Measurements from ENCODE around the gene FBXO5. TPM values are rescaled to one million over a fixed set of nuclear protein-coding genes. Genes with fewer than 3 reads are reported as not detected.

Gene FBXO5, protein sequence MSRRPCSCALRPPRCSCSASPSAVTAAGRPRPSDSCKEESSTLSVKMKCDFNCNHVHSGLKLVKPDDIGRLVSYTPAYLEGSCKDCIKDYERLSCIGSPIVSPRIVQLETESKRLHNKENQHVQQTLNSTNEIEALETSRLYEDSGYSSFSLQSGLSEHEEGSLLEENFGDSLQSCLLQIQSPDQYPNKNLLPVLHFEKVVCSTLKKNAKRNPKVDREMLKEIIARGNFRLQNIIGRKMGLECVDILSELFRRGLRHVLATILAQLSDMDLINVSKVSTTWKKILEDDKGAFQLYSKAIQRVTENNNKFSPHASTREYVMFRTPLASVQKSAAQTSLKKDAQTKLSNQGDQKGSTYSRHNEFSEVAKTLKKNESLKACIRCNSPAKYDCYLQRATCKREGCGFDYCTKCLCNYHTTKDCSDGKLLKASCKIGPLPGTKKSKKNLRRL
- total RNA-seq: 10 to 100 TPM in 1 of 2 donors, 1 to 10 TPM in 1; 6.2 to 10.7 TPM

DNA sequence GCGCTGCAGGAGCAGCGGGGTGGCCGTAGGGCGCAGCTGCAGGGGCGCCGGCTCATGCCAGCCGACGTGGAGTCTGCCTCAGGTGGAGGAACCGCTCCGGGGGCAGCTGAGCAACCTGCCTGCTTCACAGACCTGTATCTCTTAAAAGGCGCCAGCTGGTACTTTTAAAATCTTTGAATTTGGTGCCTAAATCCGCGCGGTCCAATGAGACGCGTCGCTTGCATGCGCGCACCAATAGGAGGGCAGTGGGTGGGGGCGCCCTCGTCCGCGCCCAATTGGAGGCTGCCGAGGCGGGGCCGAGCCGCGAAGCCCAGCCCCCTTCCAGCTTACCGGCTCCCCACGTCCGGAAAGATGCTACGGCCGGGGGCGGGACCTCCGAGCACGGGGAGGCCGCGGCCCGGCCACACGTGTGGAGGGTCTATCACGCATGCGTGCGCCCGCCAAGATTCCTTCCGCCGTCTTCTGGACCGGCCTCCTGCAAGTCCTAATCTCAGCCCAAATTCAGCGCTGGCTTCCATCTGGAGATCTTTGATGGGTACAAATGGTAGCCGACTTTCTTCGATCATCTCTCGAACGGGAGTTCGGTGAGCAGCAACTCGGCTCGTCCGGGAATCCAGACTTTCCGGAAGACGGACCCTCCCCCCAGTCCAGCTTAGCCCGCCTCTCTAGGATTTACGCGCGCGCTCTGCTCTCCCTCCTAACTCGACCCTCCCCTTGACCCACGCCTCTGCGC lies at the start of gene FBXO5:
TSS of gene FBXO5 (minus strand) at position 138 of the 733 bp plus-strand sequence. CDS start at position 56, 82 bp downstream.
- peak within 1 kb of the TSS; percentile 99 for H3K4me3 ChIP-seq
- H3K27me3 ChIP-seq (replicated peaks; ENCODE audit: insufficient read depth): no peaks in the 10 kb centered on the region
- H3K4me1 ChIP-seq (ENCODE audit: control insufficient read depth in 1 of 2, low read depth in 2 of 2): peaks cover 15 to 38% of the 10 kb centered on the region in 2 donors
- peak; percentile 95 for ATAC-seq (ENCODE audit: insufficient number of reproducible peaks, low FRiP score, low read depth)
- no peaks in the 10 kb centered on the region for H3K36me3 ChIP-seq
- no peaks in the 10 kb centered on the region for H3K9me3 ChIP-seq
- H3K27ac ChIP-seq: peak within 1 kb of the TSS; percentile 90 to 94
- DNase-seq (ENCODE audit: low spot score): peak; percentile 90
- no peak for TF ChIP-seq CTCF (IDR thresholded peaks at IDR 0.05)

GRCh38 chr6:153032255-153032882 lies 49.5 kb upstream of the FBXO5 start:
- Histone ChIP-seq H3K4me1 (ENCODE audit: control insufficient read depth in 1 of 2, low read depth in 2 of 2) (peaks cover 0 to 11% of the 10 kb centered on the region in 2 donors), H3K27me3 (replicated peaks; ENCODE audit: insufficient read depth) (no peaks in the 10 kb centered on the region), H3K4me3 (peak overlapping the region; percentile 52), H3K9me3 (no peaks in the 10 kb centered on the region), H3K36me3 (no peaks in the 10 kb centered on the region), H3K27ac (peak overlapping the region in 1 of 2 donors; percentile 33)
- peak; percentile 62 for ATAC-seq (ENCODE audit: insufficient number of reproducible peaks, low FRiP score, low read depth)
- no peak for DNase-seq (ENCODE audit: low spot score)
- peak; percentile 57 for TF ChIP-seq CTCF (IDR thresholded peaks at IDR 0.05)

GRCh38 chr6:153031335-153031955 lies 48.6 kb upstream of the FBXO5 start:
- Histone ChIP-seq H3K36me3 (no peaks in the 10 kb centered on the region), H3K4me1 (ENCODE audit: control insufficient read depth in 1 of 2, low read depth in 2 of 2) (peaks cover 0 to 9% of the 10 kb centered on the region in 2 donors), H3K9me3 (no peaks in the 10 kb centered on the region), H3K4me3 (no peak overlapping the region), H3K27me3 (replicated peaks; ENCODE audit: insufficient read depth) (no peaks in the 10 kb centered on the region), H3K27ac (peak overlapping the region in 1 of 2 donors; percentile 33)
- DNase-seq (ENCODE audit: low spot score) (no peak), ATAC-seq (ENCODE audit: insufficient number of reproducible peaks, low FRiP score, low read depth) (no peak)
- no peak for TF ChIP-seq CTCF (IDR thresholded peaks at IDR 0.05)

DNA sequence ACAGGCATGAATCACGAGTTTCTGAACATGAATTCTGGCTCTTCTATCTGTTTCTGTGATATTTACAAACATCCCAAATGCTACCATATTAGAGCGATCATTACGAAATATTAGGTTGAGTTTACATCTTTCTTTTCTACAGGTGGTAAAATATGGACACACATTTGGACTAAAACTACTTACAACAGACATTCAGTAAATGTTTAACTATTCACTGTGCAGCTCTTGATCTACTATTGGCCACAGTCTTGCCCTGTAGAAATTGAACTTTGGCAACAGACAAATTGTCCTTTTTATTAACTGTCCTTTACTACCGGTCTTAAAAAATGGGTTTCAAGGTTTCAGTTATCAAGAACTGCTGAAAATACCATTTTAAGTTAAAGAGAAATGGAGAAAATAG lies 46.1 kb upstream of the FBXO5 start:
- Histone ChIP-seq H3K27me3 (replicated peaks; ENCODE audit: insufficient read depth) (no peaks in the 10 kb centered on the region), H3K4me3 (no peak overlapping the region), H3K36me3 (no peaks in the 10 kb centered on the region), H3K4me1 (ENCODE audit: control insufficient read depth in 1 of 2, low read depth in 2 of 2) (peaks cover 0 to 9% of the 10 kb centered on the region in 2 donors), H3K27ac (no peak overlapping the region), H3K9me3 (no peaks in the 10 kb centered on the region)
- DNase-seq (ENCODE audit: low spot score) (no peak), ATAC-seq (ENCODE audit: insufficient number of reproducible peaks, low FRiP score, low read depth) (no peak)
- no peak for TF ChIP-seq CTCF (IDR thresholded peaks at IDR 0.05)

All from thoracic aorta (tissue), 2 donors.